GM18519 (cell line): ENCODE measurements around the gene BCL11A.

Source experiments
- ATAC-seq: cut with Tn5 transposase; IDR thresholded peaks from one replicate; pipeline ENCODE4 v1.9.1; 2021; ENCODE audit warnings: mild to moderate bottlenecking, moderate library complexity; ENCODE audit not compliant: unreplicated experiment, low FRiP score

BCL11A gene

GRCh38 chr2:60560734-60561644 is 7.5 kb upstream of the BCL11A start:
- peak; percentile 40 for ATAC-seq

- no peak for ATAC-seq
Measured at GRCh38 chr2:60559880-60560279, 6.4 kb upstream of the BCL11A start.

- ATAC-seq = no peak
Measured at GRCh38 chr2:60558536-60558935, 5.1 kb upstream of the BCL11A start.

- no peak for ATAC-seq
Measured at GRCh38 chr2:60557486-60557864, 4.0 kb upstream of the BCL11A start.

GRCh38 chr2:60556576-60557485 is 3.4 kb upstream of the BCL11A start:
- ATAC-seq = no peak

GRCh38 chr2:60556175-60556574 is 2.7 kb upstream of the BCL11A start:
- no peak for ATAC-seq

GRCh38 chr2:60555783-60556139 is 2.3 kb upstream of the BCL11A start:
- ATAC-seq = peak; percentile 7

GRCh38 chr2:60555066-60555782 is 1.8 kb upstream of the BCL11A start:
- peak; percentile 34 for ATAC-seq

- no peak for ATAC-seq
Measured at GRCh38 chr2:60554646-60555065, 1.2 kb upstream of the BCL11A start.

- no peak for ATAC-seq
Measured at GRCh38 chr2:60554074-60554645, 706 bp upstream of the BCL11A start.

- no peak for ATAC-seq
Measured at GRCh38 chr2:60552851-60553494, 481 bp downstream of the BCL11A start.

- no peak for ATAC-seq
Measured at GRCh38 chr2:60552078-60552850, 1.2 kb downstream of the BCL11A start.

- no peak for ATAC-seq
Measured at GRCh38 chr2:60551240-60552077, 2.0 kb downstream of the BCL11A start.

GRCh38 chr2:60550984-60551239 is 2.5 kb downstream of the BCL11A start:
- no peak for ATAC-seq

- ATAC-seq = peak; percentile 36
Measured at GRCh38 chr2:60550178-60550983, 3.1 kb downstream of the BCL11A start.

- peak; percentile 2 for ATAC-seq
Measured at GRCh38 chr2:60549928-60550177, 3.6 kb downstream of the BCL11A start.

- no peak for ATAC-seq
Measured at GRCh38 chr2:60549238-60549927, 4.1 kb downstream of the BCL11A start.

GRCh38 chr2:60548845-60549237 is 4.6 kb downstream of the BCL11A start:
- ATAC-seq = no peak
